Common myeloid progenitor, CD34-positive (primary cell): ENCODE measurements around the gene SH3GLB2.
A peak's percentile ranks its signal among the peaks of the same experiment; 100 is the strongest.
"Not testable (repeated sequence)": the region's sequence is repeated elsewhere in the genome, so short reads cannot be mapped to it uniquely, and the experiment has no call there.

Experiments used
- CTCF ChIA-PET: fragments of 350-600 bp; sonication (Branson Sonifier 250); formaldehyde crosslinking; loops from one replicate; lab custom pipeline; 2021; ENCODE audit warnings: antibody characterized with exemption; lab: Charles Lee
- POLR2A ChIA-PET: fragments of 350-600 bp; sonication (Branson Sonifier 250); formaldehyde crosslinking; loops from one replicate; lab custom pipeline; 2021; ENCODE audit warnings: antibody characterized with exemption; lab: Charles Lee
- DNase-seq, 3 donors: peaks; one replicate each; pipeline versions ENCODE4 v3.0.0 to v3.0.0-alpha.2; 2013
- H3K27ac ChIP-seq, 2 experiments: 1 replicate in 1 of 2; 2 replicates in 1 of 2; pipeline ENCODE4 v1.7.0; 2013; ENCODE audit warnings: inconsistent platforms in 2 of 2, low read length in 2 of 2, mild to moderate bottlenecking in 2 of 2, low read depth in 1 of 2, moderate library complexity in 1 of 2; ENCODE audit not compliant: severe bottlenecking in 2 of 2, insufficient read depth in 1 of 2, poor library complexity in 1 of 2
- H3K27me3 ChIP-seq, 5 experiments: replicated peaks in 2 of 5; 1 replicate in 3 of 5; 2 replicates in 2 of 5; pipeline versions ENCODE4 v1.6.1 to v1.7.0; 2013; ENCODE audit warnings: low read length in 4 of 5, mild to moderate bottlenecking in 2 of 5, moderate library complexity in 2 of 5, inconsistent platforms in 1 of 5; ENCODE audit not compliant: insufficient read depth in 5 of 5, control insufficient read depth in 4 of 5
- H3K36me3 ChIP-seq, 4 experiments: 1 replicate in 2 of 4; 2 replicates in 2 of 4; pipeline versions ENCODE4 v1.6.1 to v1.7.0; 2013; ENCODE audit warnings: low read length in 3 of 4, control low read depth in 1 of 4, mild to moderate bottlenecking in 1 of 4; ENCODE audit not compliant: control insufficient read depth in 4 of 4, insufficient read depth in 4 of 4
- H3K4me1 ChIP-seq, 4 experiments: 1 replicate in 3 of 4; 2 replicates in 1 of 4; pipeline versions ENCODE4 v1.6.1 to v1.7.1; 2013; ENCODE audit warnings: low read length in 3 of 4, mild to moderate bottlenecking in 3 of 4, control low read depth in 1 of 4, inconsistent platforms in 1 of 4, moderate library complexity in 1 of 4; ENCODE audit not compliant: control insufficient read depth in 4 of 4, insufficient read depth in 4 of 4; ENCODE audit errors: control extremely low read depth in 1 of 4
- H3K4me3 ChIP-seq, 7 experiments: 1 replicate in 4 of 7; 2 replicates in 3 of 7; pipeline versions ENCODE4 v1.5.1 to v1.7.0; 2013; ENCODE audit warnings: mild to moderate bottlenecking in 7 of 7, low read length in 6 of 7, moderate library complexity in 6 of 7, inconsistent platforms in 2 of 7, low read depth in 2 of 7, control low read depth in 1 of 7; ENCODE audit not compliant: insufficient read depth in 4 of 7, control insufficient read depth in 1 of 7; ENCODE audit errors: extremely low read depth in 1 of 7
- H3K9me3 ChIP-seq, 5 experiments: 1 replicate in 4 of 5; 2 replicates in 1 of 5; pipeline versions ENCODE4 v1.6.1 to v1.7.1; 2013; ENCODE audit warnings: low read length in 4 of 5, mild to moderate bottlenecking in 2 of 5, inconsistent platforms in 1 of 5, low read depth in 1 of 5, moderate library complexity in 1 of 5; ENCODE audit not compliant: control insufficient read depth in 4 of 5, insufficient read depth in 2 of 5; ENCODE audit errors: control extremely low read depth in 1 of 5
- WGBS: methylation state at CpG from one replicate; pipeline ENCODE4 v1.1.5; 2013; ENCODE audit not compliant: insufficient coverage; 5-methylcytosine and 5-hydroxymethylcytosine counted together

SH3GLB2 gene

GRCh38 chr9:129036923-129037766 lies 9.0 kb upstream of the SH3GLB2 start:
- ChIA-PET POLR2A (no interaction called here), CTCF (interaction anchor here (0.8 to 1.2 kb wide), 3 partner anchors 9 to 109 kb away, joined by 3 read pairs; partner anchors contain the start of gene SH3GLB2)
- Histone ChIP-seq H3K36me3 (peaks cover 2 to 16% (median 12%) of the 10 kb centered on the region in 4 experiments), H3K27ac (peak overlapping the region; percentile 50 to 79), H3K4me3 (peak overlapping the region; percentile 77 to 99 (median 90)), H3K9me3 (no peaks in the 10 kb centered on the region), H3K4me1 (peaks cover 2 to 25% (median 21%) of the 10 kb centered on the region in 4 experiments), H3K27me3 (no peaks in the 10 kb centered on the region)
- DNase-seq = no peak
- 28% methylated on average over 27 of the region's 32 CpGs for WGBS

GRCh38 chr9:129036241-129036922 lies 8.3 kb upstream of the SH3GLB2 start, which contains the start of gene MIGA2:
Gene MIGA2 (plus strand): TSS chr9:129036626. CDS start chr9:129040595, 3,969 bp downstream.
- CTCF ChIA-PET = no interaction called here
- Histone ChIP-seq H3K4me3 (peak within 1 kb of the TSS; percentile 77 to 99 (median 90)), H3K27ac (peak within 1 kb of the TSS; percentile 50 to 79), H3K9me3 (no peaks in the 10 kb centered on the region), H3K27me3 (no peaks in the 10 kb centered on the region), H3K36me3 (peaks cover 1 to 8% (median 5%) of the 10 kb centered on the region in 4 experiments), H3K4me1 (peaks cover 2 to 25% (median 21%) of the 10 kb centered on the region in 4 experiments)
- peak; percentile 99 for DNase-seq
- POLR2A ChIA-PET = interaction anchor here (0.6 kb wide), 1 partner anchor 26 kb away, joined by 4 read pairs; no protein-coding TSS in a partner anchor
- WGBS = 0% methylated on average over 48 of the region's 49 CpGs

GRCh38 chr9:129035838-129036237 lies 7.7 kb upstream of the SH3GLB2 start:
- ChIA-PET CTCF (interaction anchor here (0.6 kb wide), 1 partner anchor 587 kb away, joined by 5 read pairs; no protein-coding TSS in a partner anchor), POLR2A (interaction anchor here (0.6 kb wide), 1 partner anchor 27 kb away, joined by 4 read pairs; no protein-coding TSS in a partner anchor)
- Histone ChIP-seq H3K4me3 (peak overlapping the region in 6 of 7 experiments; percentile 86 to 99 (median 90)), H3K27ac (peak overlapping the region in 1 of 2 experiments; percentile 73), H3K4me1 (peaks cover 2 to 25% (median 21%) of the 10 kb centered on the region in 4 experiments)
- H3K9me3 ChIP-seq, DNase-seq, H3K27me3 ChIP-seq, H3K36me3 ChIP-seq: not testable (repeated sequence)
- 73% methylated on average over 12 of the region's 13 CpGs for WGBS

- no peaks in the 10 kb centered on the region for H3K9me3 ChIP-seq
- peak in 1 of 3 donors; percentile 26 for DNase-seq
- H3K27me3 ChIP-seq = no peaks in the 10 kb centered on the region
- CTCF ChIA-PET = no interaction called here
- POLR2A ChIA-PET = no interaction called here
- H3K27ac ChIP-seq = no peak overlapping the region
- WGBS = 100% methylated on average over 5 of the region's 8 CpGs
- H3K4me3 ChIP-seq = no peak overlapping the region
- peaks cover 2 to 31% (median 24%) of the 10 kb centered on the region in 4 experiments for H3K4me1 ChIP-seq
- no peaks in the 10 kb centered on the region for H3K36me3 ChIP-seq
These were observed 5.1 kb upstream of the SH3GLB2 start for GRCh38 chr9:129033216-129033615.

GRCh38 chr9:129032541-129033159 lies 4.5 kb upstream of the SH3GLB2 start:
- H3K36me3 ChIP-seq = no peaks in the 10 kb centered on the region
- H3K27me3 ChIP-seq = no peaks in the 10 kb centered on the region
- peaks cover 2 to 29% (median 22%) of the 10 kb centered on the region in 4 experiments for H3K4me1 ChIP-seq
- WGBS = 95% methylated on average over 3 of the region's 12 CpGs
- H3K27ac ChIP-seq = no peak overlapping the region
- no peaks in the 10 kb centered on the region for H3K9me3 ChIP-seq
- ChIA-PET CTCF (interaction anchor here (0.8 kb wide), 1 partner anchor 25 kb away, joined by 3 read pairs; no protein-coding TSS in a partner anchor), POLR2A (no interaction called here)
- DNase-seq = no peak
- no peak overlapping the region for H3K4me3 ChIP-seq

GRCh38 chr9:129031514-129031913 lies 3.4 kb upstream of the SH3GLB2 start:
- no peak for DNase-seq
- ChIA-PET CTCF (interaction anchor here (2.1 kb wide), 1 partner anchor 26 kb away, joined by 5 read pairs; no protein-coding TSS in a partner anchor), POLR2A (no interaction called here)
- WGBS = 100% methylated on average over 1 of the region's 4 CpGs
- Histone ChIP-seq H3K4me3 (no peak overlapping the region), H3K36me3 (no peaks in the 10 kb centered on the region), H3K27ac (no peak overlapping the region), H3K4me1 (peaks cover 0 to 30% (median 23%) of the 10 kb centered on the region in 4 experiments), H3K27me3 (no peaks in the 10 kb centered on the region), H3K9me3 (no peaks in the 10 kb centered on the region)
